Upper lobe of left lung (tissue), 4 donors: ENCODE measurements around the gene PTPRR.

Experiments used
- CTCF ChIP-seq, 6 experiments: fragments of 450-650 bp in 4 of 6; fragments of 200-600 bp in 2 of 6; sonication (generic) in 2 of 6; IDR thresholded peaks; one replicate each; pipeline ENCODE4 v1.5.1; 2016 to 2019; ENCODE audit warnings: antibody characterized with exemption in 6 of 6
- POLR2A ChIP-seq, 4 donors: fragments of 450-650 bp; IDR thresholded peaks; one replicate each; pipeline ENCODE4 v1.5.1; 2016 to 2017; ENCODE audit warnings: antibody characterized with exemption in 4 of 4, mild to moderate bottlenecking in 2 of 4
- POLR2AphosphoS5 ChIP-seq, 2 donors: sonication (generic); formaldehyde crosslinking; IDR thresholded peaks; one replicate each; pipeline ENCODE4 v1.5.1; 2017; ENCODE audit warnings: antibody characterized with exemption in 2 of 2

- TF ChIP-seq CTCF (IDR thresholded peaks at IDR 0.05) (no peak), POLR2AphosphoS5 (IDR thresholded peaks at IDR 0.05) (no peak), POLR2A (IDR thresholded peaks at IDR 0.05) (no peak)
These were observed 134.6 kb downstream of the PTPRR start for GRCh38 chr12:70785896-70786295.
